ENCODE measurements around the gene PPFIA4.
"Not testable (repeated sequence)": the region's sequence is repeated elsewhere in the genome, so short reads cannot be mapped to it uniquely, and the experiment has no call there.

Gene PPFIA4

DNA sequence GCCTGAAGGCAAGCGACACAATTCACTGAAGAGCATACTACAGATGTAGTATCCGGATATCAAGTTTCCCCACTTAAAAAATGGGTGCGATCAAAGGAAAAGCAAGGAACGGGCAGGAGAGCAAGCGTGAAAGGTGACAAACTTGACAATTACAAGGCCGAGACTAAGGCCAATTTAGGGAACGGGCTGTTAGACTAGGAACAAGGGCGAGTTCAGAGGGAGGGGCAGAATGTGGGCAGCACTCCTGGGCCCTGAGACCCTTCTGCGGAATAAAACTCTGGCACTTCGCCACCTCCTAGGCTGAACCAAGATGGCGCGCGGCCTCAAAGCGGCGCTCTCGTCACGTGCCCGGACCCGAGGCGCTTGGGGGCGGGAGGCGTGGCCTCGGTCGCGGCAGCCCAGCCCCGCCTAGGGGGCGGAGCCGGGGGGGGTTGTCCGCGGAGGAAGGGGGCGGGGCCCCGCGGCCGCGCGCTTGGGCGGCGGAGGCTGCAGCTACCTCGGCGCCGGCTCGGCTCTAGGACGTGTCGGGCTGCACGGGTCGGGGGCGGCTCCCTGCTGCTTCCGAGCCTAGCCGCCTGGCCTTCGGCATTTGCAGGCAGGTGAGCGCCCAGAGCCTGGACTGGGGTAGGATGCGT is at the start of gene PPFIA4:
Gene PPFIA4, plus strand, starts transcription at position 461 of the 635 bp plus-strand sequence. CDS start 12,518 bp downstream, outside the sequence.
- peak; percentile 71 to 84 for DNase-seq

DNA sequence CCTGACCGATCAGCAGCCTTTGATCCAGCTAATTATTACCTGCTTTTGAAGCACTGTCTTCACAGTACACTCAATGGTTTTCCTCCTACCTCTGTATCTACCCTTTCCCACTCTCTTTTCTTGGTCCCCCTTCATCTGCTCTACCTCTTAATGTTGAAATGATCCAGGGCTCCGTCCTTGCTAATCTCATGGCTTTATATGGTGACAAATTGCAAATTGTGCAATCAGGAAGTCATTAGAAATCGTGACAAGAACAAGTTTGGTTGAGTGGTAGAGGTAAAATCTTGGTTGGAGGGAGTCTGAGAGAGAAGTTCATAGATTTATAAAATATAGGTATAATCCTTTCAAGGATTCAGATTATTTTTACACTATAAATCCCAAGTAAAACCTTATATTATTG is 49.7 kb upstream of the PPFIA4 start:
- DNase-seq = peak; percentile 52 to 62

DNA sequence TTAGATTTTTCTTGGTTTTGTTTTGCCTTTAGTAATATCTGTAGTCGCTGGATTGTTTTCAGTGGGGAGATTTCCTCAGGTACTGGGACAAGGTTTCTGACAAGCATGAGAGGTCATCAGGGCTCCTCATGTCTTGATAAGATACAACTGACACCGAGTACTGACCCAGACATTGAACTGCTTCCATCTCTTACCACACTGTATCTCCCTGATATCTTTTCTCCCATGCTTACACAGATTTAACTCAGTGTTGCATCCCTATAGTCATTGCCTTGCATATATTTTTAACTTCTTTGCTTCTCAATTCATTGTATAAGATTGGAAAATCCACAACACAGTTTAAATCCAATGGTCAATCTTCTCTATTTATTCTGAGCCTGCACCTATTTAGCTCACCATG is 46.8 kb upstream of the PPFIA4 start:
- DNase-seq = peak in 1 of 2 donors; percentile 33

DNA sequence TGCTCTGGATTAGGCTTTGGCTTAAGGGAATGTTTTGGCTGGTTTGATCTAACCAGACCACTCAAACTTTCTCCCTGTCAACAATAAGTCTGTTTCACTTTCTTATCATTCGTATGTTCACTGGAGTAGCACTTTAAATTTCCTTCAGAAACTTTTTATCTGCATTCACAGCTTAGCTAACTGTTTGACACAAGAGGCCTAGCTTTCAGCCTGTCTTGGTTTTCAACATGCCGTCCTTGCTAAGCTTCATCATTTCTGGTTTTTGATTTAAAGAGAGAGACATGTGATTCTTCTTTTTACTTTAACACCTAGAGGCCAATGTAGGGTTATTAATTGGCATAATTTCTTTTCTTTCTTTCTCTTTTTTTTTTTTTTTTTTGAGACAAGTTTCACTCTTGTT is 44.4 kb upstream of the PPFIA4 start:
- DNase-seq = no peak

DNA sequence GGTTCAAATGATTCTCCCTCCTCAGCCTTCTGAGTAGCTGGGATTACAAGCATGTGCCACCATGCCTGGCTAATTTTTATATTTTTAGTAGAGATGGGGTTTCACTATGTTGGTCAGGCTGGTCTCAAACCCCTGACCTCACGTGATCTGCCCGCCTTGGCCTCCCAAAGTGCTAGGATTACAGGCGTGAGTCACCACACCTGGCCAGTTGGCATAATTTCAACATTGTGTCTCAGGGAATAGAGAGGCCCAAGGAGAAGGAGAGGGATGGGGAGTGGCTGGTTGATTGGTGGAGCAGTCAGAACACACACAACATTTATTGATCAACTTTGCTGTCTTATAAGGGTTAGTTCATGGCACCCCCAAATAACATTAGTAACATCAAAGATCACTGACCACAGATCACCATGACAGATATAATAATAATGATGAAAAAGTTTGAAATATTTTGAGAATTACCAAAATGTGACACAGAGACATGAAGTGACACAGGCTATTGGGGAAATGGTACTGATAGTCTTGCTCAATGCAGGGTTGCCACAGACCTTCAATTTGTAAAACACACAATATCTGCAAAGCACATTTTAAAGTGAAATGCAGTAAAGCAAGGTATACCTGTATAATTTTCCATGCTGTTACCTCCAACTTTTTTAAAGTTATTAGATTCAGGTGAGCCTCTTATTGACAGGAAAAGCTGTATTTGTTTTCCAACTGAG is 43.4 kb upstream of the PPFIA4 start:
- DNase-seq = peak; percentile 73 to 79

DNA sequence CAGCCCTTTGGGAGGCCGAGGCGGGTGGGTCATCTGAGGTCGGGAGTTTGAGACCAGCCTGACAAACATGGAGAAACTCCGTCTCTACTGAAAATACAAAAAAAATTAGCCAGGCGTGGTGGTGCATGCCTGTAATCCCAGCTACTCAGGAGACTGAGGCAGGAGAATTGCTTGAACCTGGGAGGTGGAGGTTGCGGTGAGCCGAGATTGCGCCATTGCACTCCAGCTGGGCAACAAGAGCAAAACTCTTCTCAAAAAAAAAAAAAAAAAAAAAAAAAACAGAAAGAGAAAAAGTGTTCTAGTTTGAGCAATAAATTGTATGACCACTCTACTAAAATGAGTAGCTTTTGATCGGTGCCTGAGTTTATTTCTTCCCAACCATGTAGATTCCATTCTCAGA is 40.2 kb upstream of the PPFIA4 start:
- not testable (repeated sequence) for DNase-seq

DNA sequence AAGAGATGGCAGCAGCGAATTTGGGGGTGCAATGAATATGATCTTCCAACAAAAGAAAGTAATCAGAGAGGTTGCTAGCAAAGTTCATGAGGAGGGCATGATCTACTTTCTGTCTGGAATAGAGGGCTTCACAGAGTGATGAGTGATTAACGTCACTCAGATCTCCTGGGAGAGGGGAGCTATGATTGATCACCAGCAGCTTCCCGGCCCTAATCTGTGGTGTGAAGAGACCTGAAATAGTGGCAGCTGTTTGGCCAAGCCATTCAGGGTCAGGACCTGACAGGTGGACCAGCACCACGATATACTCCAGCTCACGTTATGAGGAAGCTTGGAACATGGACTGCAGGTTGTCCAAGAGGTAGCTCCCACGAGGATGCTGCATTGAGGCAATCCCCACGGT is 39.0 kb upstream of the PPFIA4 start:
- DNase-seq = no peak

DNA sequence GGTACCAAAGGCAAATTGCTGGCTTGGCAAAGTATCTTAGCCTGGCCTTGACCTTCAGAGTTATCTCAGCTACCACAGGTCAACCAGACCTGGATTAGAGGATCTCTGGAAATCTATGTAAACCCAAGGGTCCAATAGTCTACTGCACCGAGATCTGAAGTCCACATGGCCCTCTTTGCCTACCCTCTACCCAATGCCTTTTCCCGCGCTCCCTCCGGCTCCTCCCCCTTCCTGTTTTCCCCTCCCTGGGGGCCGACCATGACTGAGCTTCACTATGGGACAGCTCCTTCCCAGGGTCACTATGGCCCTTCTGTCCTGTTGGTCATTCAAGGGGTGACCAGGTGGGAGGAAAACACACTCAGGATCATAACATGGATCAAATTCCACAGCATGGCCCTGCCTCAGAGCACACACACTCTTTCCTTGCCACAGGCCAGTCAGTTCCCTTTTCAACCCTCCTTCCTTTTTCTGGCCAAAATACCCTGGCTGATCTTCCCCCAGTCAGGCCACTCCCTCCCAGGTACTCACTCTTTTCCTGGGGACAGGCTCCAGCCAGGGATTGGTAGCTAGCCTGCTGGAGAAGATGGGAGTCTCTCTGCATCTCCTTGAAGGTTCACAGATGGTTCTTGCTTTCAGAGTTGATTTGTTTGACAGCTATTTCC is 38.2 kb upstream of the PPFIA4 start:
- no peak for DNase-seq

DNA sequence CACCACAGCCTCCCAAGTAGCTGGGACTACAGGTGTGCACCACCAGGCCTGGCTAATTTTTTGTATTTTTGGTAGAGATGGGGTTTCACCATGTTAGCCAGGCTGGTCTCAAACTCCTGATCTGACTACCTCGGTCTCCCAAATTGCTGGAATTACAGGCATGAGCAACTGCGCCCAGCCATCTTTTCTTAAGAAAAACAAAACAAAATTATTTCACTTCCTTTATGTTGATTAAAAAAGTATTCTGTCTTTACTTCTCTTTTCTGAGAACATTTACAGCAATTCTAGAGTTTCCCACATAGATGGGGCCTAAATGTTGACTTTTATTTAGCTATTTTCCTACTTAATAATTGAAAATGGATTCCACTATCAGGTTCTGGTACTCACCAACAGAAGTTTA is 36.4 kb upstream of the PPFIA4 start:
- peak; percentile 42 for DNase-seq

DNA sequence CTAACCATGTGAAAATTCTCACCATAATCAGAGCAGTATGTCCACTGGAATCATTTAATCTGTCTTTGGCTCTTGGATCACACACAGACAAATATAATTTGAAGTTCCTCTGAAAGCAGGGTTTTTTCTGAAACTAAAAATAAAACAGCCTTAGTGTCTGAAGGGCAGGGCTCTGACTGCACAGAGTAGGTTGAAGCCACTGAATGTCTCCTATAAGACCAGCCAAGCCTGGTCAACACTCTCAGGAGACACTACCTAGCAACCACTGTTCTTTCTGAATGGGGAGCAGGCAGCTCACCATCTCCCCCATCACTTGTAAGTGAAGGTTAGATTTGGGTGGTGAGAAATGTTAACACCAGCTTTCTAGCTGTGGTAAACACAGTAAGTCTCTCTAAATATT is 35.2 kb upstream of the PPFIA4 start:
- no peak for DNase-seq

DNA sequence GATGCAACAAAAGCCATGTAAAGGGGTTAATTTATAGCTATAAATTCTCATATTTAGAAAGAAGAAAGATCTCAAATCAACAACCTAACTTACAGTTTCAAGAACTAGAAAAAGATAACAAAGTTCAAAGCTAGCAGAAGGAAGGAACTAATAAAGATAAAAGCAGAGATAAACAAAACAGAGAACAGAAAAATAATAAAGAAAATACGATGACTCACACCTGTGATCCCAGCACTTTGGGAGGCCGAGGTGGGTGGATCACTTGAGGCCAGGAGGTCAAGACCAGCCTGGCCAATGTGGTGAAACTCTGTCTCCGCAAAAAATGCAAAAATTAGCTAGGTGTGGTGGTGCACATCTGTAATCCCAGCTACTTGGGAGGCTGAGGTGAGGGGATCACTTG is 31.5 kb upstream of the PPFIA4 start:
- DNase-seq = no peak

DNA sequence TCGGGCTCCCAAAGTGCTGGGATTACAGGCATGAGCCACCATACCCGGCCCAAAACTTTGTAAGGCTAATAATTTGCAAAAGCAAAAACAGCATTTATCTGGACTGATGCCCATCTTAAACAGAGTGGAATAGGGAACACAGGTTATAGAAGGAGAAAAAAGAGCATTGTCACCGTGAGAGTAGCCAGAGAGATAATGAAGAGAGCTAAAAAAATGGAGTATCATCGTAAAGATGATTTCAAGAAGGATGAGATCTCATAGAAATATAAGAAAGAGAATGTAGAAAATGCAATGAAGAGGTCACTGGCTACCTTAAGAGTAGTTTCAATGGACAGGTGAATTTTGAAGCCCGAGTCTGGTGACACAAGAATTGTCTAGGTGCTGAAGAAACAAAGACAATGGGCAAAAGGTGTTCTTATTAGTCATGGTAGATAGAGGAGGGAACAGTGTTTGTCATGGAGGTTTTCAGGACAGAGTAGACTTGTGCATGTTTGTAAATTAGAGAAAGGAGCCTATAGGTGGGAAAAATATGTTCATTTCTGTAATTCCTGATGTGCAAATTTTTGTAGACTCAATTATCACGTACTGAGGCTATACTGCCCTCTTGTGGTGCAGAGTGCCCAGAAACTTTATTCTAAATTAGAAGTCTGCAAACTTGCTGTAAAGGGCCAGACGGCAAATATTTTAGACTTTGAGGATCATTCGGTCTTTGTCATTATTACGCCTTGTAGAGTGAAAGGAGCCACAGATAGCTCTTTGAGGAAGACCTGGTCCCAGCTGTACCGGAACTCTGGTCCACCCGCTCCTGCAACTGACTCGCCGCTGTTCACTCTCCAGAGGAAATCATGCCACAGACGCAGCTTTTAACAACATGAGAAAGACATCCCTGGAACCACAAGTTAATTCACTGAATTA is 27.2 kb upstream of the PPFIA4 start:
- DNase-seq = peak; percentile 54 to 95

DNA sequence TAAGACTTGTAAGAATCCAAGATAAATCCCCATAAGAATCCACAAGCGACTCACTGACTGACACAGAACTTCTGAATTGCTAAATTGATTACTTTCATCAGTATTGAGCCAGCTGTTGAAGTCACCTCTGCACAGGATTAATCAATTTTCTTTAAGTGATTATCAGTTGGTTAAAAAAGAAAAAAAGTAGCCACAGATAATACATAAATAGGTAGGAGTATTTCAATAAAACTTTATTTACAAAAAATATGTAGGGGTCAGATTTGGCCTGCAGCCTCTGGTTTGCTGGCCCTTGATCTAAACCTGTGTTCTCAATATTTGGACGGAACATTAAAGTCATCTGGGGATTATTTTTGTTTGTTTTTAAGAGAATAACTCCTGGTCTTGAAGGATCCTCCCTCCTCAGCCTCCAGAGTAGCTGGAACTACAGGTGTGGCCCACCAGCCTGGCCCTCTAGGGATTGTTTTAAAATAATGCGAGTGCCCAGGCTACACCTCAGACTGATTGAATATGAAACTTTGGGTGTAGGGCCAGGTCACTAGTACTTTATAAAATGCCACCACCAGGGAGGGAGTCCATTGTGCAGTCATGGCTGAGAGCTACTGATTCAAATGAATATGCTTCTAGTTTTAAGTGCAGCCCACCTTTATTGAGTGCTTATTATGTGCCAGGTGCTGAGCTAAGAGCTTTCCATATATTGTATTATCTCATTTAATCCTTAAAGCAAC is 25.9 kb upstream of the PPFIA4 start:
- no peak for DNase-seq

DNA sequence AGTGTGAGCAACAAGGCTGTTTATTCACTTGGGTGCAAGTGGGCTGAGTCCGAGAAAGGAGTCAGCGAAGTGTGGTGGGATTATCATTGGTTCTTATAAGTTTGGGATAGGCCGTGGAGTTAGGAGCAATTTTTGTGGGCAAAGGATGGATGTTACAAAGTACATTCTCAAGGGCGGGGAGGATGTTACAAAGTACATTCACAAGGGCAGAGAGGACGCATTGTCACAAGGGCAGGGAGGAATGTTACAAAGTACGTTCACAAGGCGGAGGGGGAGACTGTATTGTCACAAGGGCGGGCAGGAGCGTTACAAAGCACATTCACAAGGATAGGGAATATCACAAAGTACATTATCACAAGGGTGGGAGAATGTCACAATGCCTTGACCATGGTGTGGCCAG is 24.3 kb upstream of the PPFIA4 start:
- no peak for DNase-seq

DNA sequence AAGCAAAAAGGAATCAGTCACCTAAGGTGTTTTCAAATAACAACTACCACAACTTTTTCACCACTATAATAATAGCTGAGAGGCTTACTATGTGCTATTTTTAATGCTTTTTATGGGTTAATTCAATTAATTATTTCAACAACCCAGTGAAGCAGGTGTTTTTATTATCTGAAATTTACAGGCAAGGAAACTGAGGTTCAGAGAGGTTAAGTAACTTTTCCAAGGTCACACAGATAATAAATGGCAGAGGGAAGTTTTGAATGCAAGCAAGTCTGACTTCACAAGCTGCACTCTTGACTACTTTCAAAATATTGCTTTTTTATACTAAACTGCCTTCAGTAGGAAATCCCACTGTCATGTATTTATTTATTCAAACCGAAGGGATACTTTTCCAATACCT is 23.3 kb upstream of the PPFIA4 start:
- DNase-seq = no peak

DNA sequence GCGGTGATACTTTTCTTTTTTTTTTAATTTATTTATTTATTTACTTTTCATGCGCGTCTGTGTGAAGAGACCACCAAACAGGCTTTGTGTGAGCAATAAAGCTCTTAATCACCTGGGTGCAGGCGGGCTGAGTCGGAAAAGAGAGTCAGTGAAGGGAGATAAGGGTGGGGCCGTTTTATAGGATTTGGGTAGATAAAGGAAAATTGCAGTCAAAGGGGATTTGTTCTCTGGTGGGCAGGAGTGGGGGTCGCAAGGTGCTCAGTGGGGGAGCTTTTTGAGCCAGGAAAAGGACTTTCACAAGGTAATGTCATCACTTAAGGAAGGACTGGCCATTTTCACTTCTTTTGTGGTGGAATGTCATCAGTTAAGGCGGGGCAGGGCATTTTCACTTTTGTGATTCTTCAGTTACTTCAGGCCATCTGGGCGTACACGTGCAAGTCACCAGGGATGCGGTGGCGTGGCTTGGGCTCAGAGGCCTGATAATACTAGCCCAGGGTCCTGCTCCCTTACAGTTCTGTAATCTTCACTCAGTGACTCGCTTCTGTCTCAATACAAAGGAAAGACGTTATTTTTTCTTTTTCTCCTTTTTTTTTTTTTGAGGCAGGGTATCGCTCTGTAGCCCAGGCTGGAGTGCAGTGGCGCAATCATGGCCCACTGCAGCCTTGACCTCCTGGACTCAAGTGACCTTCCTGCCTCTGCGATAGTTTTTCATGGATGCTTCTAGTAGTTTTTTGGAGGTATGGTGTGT is 20.7 kb upstream of the PPFIA4 start:
- peak; percentile 37 to 44 for DNase-seq

DNA sequence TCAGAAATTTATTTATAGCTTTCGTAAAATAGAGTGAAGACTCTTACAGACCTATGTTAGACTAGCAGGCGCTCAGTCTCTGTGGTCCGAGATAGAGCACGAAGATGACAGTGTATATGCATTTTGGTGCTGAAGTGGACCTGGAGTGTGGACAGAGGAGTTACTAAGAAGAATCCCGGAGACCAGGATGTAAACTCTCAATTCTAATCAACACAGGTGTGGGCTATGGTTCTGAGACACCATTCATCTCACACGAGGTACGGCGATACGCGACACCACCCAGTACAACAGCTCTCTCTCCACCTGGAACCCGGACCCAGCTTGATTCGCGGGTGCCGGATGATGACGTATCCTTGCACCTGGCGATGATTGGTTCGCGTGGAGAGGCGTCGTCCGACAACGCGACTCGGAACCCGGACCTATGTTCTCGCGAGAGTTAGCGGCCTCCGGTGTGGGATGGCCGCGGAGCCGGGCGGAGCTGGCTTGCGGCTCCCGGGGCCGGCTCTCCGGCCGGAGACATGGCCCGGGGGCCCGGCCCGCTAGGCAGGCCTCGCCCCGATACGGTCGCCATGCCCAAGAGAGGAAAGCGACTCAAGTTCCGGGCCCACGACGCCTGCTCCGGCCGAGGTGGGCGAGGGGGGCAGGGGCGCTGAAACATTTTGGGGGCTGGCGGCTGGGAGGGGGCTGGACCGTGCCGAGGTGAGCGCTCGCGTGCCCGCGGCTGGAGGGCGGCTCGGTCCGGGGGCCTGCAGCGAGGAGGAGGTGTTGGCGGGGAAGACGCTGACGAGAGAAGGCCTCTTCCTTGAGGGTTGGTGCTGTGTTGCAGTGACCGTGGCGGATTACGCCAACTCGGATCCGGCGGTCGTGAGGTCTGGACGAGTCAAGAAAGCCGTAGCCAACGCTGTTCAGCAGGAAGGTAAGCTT is 19.1 kb upstream of the PPFIA4 start, which contains the start of gene TMEM183A:
Gene TMEM183A, plus strand, starts transcription at position 427 of the 924 bp plus-strand sequence. Its CDS starts 92 bp downstream, at position 519.
- peak; percentile 95 to 98 for DNase-seq

DNA sequence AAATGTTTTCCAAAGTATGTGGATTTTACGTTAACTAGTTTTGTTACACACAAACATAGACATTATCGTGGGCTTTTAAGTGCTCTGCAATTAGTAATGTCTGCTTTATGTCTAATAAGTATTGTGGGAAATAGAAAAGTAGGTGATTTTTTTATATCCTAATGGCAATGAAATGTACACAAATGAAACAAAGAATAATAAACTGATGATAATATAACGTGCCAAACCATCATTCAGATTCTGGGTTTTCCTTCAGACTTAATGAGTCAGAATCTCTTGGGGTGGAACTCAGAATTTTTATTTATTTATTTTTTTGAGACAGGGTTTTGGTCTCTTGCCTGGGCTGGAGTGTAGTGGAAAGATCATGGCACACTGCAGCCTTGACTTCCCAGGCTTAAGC is 17.1 kb upstream of the PPFIA4 start:
- no peak for DNase-seq

DNA sequence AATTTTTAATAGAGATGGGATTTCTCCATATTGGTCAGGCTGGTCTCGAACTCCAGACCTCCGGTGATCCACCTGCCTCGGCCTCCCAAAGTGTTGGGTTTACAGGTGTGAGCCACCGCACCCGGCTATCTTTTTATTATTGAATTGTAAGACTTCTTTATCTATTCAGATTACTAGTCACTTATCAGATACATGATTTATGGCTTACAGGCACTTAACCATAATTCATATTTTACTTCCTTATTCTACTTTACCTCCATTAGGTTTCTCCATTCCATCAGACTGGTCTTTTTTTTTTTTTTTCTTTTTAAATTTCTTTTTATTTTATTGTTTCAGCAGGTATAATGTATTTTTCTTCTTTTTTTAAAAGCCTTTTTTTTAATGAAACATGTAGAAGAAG is 14.7 kb upstream of the PPFIA4 start:
- DNase-seq = no peak

DNA sequence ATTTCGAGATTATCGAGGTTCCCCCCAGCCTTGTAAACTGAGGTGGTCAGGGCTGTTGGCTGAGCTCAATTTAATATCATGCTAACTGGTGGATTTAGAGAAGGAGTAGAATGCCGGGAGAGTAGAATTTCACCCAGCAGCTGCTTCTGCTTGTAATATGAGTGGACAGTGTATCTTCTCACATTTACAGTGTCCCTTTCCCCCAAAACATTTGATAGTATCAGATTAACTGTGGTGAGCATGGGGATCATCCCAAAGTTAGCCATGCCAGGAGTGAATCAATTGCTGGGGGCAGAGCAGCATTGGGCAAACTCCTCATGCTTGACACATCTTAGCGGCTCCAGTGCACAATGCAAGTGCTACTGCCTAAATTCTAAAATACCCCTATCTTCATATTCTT is 9.2 kb upstream of the PPFIA4 start:
- DNase-seq = no peak

Measured in inflammatory macrophage treated with lipopolysaccharide for 1 hour (primary cell).